ENCODE data around the gene TEX48.

TEX48 gene

DNA sequence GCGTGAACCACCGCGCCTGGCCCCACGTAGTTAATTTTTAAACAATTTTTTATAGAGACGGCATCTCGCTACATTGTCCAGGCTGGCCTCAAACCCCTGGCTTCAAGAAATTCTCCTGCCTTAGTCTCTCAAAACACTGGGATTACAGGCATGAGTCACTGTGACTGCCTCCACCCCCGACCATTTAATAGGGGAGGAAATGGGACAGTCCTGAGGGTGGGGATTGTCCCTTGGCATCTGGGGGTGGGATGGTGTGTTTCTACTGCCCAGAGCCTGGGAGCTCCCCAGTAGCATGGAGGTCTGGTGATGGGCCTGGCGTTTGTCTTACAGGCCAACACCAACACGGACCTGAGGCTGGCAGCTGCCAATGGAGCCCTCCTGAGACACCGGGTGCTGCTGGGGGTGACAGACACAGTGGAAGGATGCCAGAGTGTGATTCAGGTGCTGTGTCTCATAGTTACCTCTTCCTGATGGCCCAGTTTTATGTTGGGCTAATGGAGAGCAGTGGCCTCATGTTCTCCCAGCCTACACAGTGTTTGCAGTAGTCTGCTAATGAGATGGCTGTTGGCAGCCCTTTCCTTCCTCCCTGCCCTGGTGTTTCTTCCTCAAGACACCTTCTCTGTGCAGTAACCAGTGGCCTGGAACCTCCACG lies 48.4 kb downstream of the TEX48 start:
- H3K4me3 ChIP-seq (ENCODE audit: low read length): no peak overlapping the region
- TF ChIP-seq ZNF274 (IDR thresholded peaks at IDR 0.05; ENCODE audit: low read depth, low read length): no peak

DNA sequence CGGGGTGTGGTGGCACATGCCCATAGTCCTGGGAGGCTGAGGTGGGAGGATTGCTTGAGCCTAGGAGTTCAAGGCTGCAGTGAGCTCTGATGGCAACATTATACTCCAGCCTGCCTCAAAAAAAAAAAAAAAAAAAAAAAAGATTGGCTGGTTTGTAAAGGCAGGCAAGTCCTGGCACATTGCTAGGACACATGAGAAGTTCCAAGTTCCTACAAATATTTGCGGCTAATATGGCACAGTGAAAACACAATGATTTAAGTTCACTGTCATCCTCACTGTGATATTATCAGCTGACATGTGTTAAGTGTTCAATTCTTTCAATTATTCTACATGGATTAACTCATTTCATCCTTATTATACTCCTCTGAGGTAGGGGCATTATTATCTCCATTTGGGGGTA lies 50.8 kb downstream of the TEX48 start:
- TF ChIP-seq ZNF274 (IDR thresholded peaks at IDR 0.05; ENCODE audit: low read depth, low read length): no peak
- H3K4me3 ChIP-seq (ENCODE audit: low read length): no peak overlapping the region

DNA sequence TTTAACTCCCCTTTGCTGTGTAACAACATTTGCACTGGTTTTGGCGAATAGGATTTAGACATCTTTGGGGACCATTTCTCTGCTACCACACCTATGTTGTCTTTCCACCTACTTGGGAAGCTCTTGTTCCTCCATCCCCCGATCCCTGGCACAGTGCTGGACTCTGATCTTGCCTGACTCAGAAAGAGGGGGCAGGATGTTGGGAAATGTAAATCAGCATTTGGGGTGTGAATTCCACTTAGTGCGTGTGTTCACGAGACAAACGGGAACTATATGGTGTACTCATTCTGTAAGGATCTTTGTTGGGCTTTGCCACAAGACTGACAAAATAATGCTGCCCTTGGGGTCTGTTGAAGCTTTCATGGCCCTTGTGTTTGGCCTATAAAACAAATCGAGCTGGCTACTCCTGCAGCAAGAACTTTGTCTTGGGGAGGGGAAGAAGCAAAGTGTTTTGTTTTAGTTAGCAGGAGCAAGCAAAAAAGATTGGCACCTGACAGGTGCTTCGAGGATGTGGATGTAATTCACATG lies 52.4 kb downstream of the TEX48 start:
- no peak for TF ChIP-seq ZNF274 (IDR thresholded peaks at IDR 0.05; ENCODE audit: low read depth, low read length)

DNA sequence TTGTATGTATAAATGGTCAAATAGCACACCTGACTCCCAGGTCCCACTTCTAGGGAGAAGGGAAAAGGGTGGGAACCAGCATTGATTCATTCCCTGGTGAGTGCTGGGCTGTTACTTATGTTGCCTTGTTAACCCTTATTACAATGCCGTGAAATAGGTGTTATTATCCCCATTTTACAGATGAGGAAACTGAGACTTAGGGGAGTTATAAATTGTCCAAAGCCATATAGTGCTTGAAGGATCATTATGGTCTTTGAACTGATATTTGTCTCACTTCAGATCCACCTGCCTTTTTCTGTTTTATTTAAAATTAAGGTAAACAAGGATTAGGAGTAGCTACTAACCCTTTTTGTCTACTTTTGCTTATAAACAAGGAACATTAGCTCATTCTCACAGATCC lies 54.4 kb downstream of the TEX48 start:
- TF ChIP-seq ZNF274 (IDR thresholded peaks at IDR 0.05; ENCODE audit: low read depth, low read length): no peak
- H3K4me3 ChIP-seq (ENCODE audit: low read length): no peak overlapping the region

More for the DNA sequence above, 52.4 kb downstream of the TEX48 start:
- H3K4me3 ChIP-seq (ENCODE audit: low read length): no peak overlapping the region

DNA sequence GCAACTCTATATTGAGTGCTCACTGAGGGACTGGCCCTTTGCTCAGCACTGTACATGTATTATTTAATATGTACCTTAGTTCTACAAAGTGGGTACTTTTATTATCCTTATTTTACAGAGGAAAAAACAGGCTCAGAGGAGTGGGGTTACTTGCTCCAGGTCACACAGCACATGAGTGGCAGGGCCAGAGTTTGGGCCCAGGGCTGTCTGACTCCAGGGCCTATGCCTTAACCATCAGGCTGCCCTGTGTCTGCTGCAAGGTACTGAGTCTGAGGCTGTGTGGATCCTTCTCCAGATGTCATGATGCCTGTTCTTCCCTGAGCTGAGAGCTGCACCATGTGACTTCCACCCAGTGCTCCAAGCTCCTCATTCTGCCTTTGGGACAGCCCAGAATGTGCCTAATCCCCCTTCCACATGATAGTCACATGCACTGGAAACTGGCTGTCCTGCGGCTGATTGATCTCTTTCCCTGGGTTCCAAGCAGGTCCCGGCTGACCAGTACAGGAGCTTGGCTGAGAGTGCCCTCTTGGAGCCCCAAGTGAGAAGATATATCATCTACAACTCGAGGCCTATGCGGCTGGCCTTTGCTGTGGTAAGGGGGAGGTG lies 55.5 kb downstream of the TEX48 start:
- no peak overlapping the region for H3K4me3 ChIP-seq (ENCODE audit: low read length)
- TF ChIP-seq ZNF274 (IDR thresholded peaks at IDR 0.05; ENCODE audit: low read depth, low read length): no peak

DNA sequence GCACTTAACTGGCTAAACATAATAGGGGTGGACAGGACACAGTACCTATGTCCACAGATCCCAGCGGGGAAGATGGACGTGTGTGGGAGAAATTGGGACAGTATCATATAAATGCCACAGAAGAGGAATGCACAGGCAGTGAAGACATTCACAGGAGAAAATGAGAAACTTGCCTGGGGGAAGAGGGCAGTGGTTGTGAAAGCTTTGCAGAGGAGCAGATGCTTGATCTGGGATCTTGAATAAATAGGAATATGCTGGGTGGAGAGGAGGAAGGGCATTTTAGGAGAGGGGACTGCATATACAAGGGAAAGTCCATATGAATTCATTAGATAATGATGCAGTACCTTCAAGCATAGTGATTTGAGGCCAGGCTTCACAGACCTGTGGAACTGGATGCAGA lies 57.3 kb downstream of the TEX48 start:
- no peak for TF ChIP-seq ZNF274 (IDR thresholded peaks at IDR 0.05; ENCODE audit: low read depth, low read length)
- no peak overlapping the region for H3K4me3 ChIP-seq (ENCODE audit: low read length)

DNA sequence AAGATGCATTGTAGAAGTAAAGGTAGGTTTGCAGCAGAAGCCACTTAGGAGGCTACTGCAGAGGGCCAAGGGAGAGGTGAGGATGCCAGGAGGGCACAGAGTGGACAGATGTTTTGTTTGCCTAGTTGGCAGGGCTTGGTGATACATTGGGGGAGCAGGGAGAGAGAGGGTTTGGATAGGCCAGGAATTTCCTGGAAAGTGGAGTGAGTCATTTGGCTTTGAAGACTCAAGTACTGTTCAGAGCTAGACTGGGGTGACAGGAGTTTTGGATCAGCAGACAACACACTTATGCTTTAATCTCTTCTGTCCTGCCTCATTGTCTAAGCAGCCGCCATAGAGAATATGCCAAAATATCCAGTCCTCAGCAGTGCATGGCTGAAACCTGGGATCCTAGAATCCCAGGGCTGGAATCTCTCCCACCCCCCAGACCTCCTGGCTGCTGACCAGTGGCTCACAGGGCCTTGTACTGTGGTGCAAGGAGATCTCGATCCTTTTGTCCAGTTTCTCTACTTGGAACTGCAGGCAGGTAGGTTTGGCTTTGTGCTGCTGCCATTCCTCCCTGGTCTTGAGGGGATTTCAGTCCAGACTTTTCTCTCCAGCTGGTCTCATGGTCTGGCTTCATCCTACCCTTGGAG lies 59.9 kb downstream of the TEX48 start:
- H3K4me3 ChIP-seq (ENCODE audit: low read length): no peak overlapping the region
- TF ChIP-seq ZNF274 (IDR thresholded peaks at IDR 0.05; ENCODE audit: low read depth, low read length): no peak

DNA sequence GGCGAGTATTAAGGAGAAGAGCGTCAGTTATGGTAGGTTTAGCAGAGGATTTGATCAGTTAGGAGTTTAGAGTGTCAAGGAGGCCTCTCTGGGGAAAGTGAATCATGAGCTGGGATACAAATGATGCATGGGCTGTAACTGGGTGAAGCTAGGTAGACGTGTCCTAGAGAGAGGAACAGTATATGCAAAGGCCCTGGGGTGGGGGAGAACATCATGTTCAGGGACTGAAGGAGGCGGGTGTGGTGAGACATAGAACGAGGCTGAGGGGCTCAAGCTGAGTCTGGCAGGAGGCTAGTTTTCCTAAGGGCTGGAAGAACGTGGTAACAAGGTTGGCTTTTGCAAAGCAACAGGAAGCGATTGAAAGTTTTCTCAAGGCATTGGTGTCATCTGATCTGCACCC lies 60.4 kb downstream of the TEX48 start:
- H3K4me3 ChIP-seq (ENCODE audit: low read length): no peak overlapping the region
- no peak for TF ChIP-seq ZNF274 (IDR thresholded peaks at IDR 0.05; ENCODE audit: low read depth, low read length)

DNA sequence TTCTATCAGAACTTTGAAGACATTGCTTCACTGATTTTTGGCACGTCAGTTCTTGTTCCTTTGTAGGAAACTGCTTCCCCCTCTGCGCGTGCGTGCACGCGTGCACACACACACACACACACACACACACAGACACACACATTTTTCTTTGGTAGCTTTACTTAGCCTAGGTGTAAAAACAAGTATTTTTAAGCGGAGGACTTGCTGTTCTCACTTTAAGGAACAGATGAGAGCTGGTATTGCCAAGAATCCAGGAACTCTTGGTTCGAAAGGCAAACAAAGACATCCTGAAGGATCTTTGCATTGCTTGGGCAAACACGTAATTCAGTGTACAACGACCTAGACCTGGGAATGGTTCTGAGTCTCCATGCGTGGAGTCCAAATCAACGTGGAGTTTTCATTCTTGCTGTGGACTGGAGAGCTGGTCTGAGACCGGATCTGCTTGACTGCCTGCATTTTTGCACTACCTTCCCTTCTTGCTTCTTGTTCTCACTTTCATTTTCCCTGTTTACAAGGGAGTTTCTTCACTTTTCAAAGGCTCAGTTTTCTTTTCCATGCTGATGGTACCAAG lies 62.7 kb downstream of the TEX48 start:
- TF ChIP-seq ZNF274 (IDR thresholded peaks at IDR 0.05; ENCODE audit: low read depth, low read length): no peak
- H3K4me3 ChIP-seq (ENCODE audit: low read length): peak overlapping the region; percentile 63; the same call in 1 of the 2 replicates

DNA sequence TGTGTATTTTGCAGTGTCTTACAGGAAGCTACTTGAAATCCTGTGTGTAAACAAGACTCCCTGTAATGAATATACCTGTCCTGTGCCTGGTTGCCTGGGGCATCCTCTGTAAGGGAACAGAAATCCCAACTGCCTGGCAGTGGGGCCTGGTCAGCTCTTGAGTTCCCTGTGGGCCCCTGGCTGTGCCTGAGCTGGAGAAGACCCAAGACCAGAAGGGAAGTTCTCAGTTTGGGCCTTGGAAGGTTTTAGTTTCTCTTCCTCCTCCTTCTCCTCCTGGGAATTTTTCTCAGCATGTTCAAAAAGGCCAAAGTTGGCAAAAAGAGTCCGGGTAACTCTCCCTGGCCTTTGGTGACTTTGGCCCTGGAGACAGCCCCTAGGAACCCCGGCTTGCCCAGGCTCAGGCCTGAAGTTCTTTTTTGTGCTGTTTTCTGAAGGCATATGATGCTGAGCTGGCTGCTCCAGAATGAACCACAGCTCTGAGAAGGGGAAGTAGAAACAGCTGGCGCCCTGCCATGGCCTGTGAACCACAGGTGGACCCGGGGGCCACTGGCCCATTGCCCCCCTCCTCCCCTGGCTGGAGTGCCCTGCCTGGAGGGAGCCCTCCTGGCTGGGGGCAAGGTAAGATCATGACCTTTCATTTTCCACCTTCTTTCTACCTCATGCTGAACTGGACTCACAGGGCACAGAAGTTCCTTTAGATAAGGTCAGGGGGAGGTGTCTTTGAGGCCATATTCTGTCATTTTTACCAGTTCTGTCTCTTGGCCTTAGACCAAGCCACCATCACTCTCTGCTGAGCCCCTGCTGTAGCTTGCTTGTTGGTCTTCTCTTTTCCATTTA lies 65.1 kb downstream of the TEX48 start:
- TF ChIP-seq ZNF274 (IDR thresholded peaks at IDR 0.05; ENCODE audit: low read depth, low read length): no peak
- H3K4me3 ChIP-seq (ENCODE audit: low read length): no peak overlapping the region

All from GM08714 (cell line).